Panc1 (cell line): Measurements from ENCODE around the gene SLC35D3. TPM values are rescaled to one million over a fixed set of nuclear protein-coding genes. Genes with fewer than 3 reads are reported as not detected.
A peak's percentile ranks its signal among the peaks of the same experiment; 100 is the strongest.

Experiments
- ATAC-seq: fragments of 200-7000 bp; cut with Tn5 transposase; 2 replicates; pipeline ENCODE4 v1.9.1; 2020; ENCODE audit warnings: mild to moderate bottlenecking, moderate library complexity
- BruUV-seq: library from RNA; stranded (reverse); fragments of 400-500 nt; replicated peaks from 2 replicates; lab custom pipeline; 2021; lab: Mats Ljungman, UMichigan
- CTCF ChIA-PET: fragments of 300-600 bp; sonication (Branson Sonifier 250); formaldehyde crosslinking; loops from one replicate; lab custom pipeline; 2022; ENCODE audit warnings: antibody characterized with exemption; lab: Charles Lee
- POLR2A ChIA-PET: fragments of 300-600 bp; sonication (Branson Sonifier 250); formaldehyde crosslinking; loops from one replicate; lab custom pipeline; 2022; ENCODE audit warnings: antibody characterized with exemption; lab: Charles Lee
- DNase-seq: peaks from one replicate; pipeline ENCODE4 v3.0.0-alpha.2; 2010; ENCODE audit warnings: low read depth, low spot score
- H3K27ac ChIP-seq: 2 replicates; pipeline ENCODE4 v1.5.1; 2011; ENCODE audit warnings: mild to moderate bottlenecking, low read length, inconsistent platforms
- H3K27me3 ChIP-seq: fragments of 200-500 bp; sonication (Bioruptor generic); 2 replicates; pipeline ENCODE4 v1.6.0; 2014; ENCODE audit warnings: low read length, inconsistent platforms; ENCODE audit not compliant: control insufficient read depth, insufficient read depth
- H3K36me3 ChIP-seq: fragments of 200-500 bp; sonication (Bioruptor generic); 2 replicates; pipeline ENCODE4 v1.5.1; 2014; ENCODE audit warnings: inconsistent platforms, mild to moderate bottlenecking, low read length, moderate library complexity; ENCODE audit not compliant: control insufficient read depth, insufficient read depth
- H3K4me1 ChIP-seq: 2 replicates; pipeline ENCODE4 v1.5.1; 2011; ENCODE audit warnings: inconsistent platforms, mild to moderate bottlenecking, low read length, moderate library complexity; ENCODE audit not compliant: control insufficient read depth, insufficient read depth
- H3K4me3 ChIP-seq, 2 experiments: 2 replicates each; pipeline ENCODE4 v1.5.1; 2011 to 2012; ENCODE audit warnings: low read depth in 2 of 2, low read length in 2 of 2, mild to moderate bottlenecking in 2 of 2, inconsistent platforms in 1 of 2, moderate library complexity in 1 of 2
- H3K9me3 ChIP-seq: fragments of 200-500 bp; sonication (Bioruptor generic); 2 replicates; pipeline ENCODE4 v1.5.1; 2014; ENCODE audit warnings: low read depth, mild to moderate bottlenecking, inconsistent platforms, low read length, moderate library complexity; ENCODE audit not compliant: control insufficient read depth, insufficient read depth
- POLR2AphosphoS5 ChIP-seq: IDR thresholded peaks from 2 replicates; pipeline ENCODE4 v1.6.1; 2012; ENCODE audit warnings: mild to moderate bottlenecking, low read depth, low read length, moderate library complexity
- REST ChIP-seq, 2 experiments: IDR thresholded peaks; 2 replicates each; pipeline ENCODE4 v1.6.1; 2011 to 2012; ENCODE audit warnings: low read depth in 2 of 2, control low read depth in 1 of 2, low read length in 1 of 2, mild to moderate bottlenecking in 1 of 2, moderate library complexity in 1 of 2; ENCODE audit not compliant: insufficient read depth in 1 of 2
- SIN3A ChIP-seq: IDR thresholded peaks from 2 replicates; pipeline ENCODE4 v1.6.1; 2012; ENCODE audit warnings: low read depth, mild to moderate bottlenecking, low read length, moderate library complexity, borderline replicate concordance; ENCODE audit not compliant: insufficient read depth
- TCF7L2 ChIP-seq: IDR thresholded peaks from 2 replicates; pipeline ENCODE4 v1.6.1; 2011; ENCODE audit warnings: mild to moderate bottlenecking, low read depth, low read length, inconsistent platforms
- in situ Hi-C: cut with HindIII; loops from 2 replicates; pipeline ENCODE4 v1.10.0; 2016; ENCODE audit warnings: low sequenced_read_pairs, low pct_unique_long_range_greater_than_20kb
- intact Hi-C: fragments of 100-400 bp; cut with micrococcal nuclease; formaldehyde crosslinking; loops from one replicate; pipeline ENCODE4 v1.10.0; 2022; ENCODE audit not compliant: unreplicated experiment
- total RNA-seq: library from RNA; stranded (reverse); gene quantifications from one replicate; pipeline ENCODE4 v1.2.1, GENCODE V29; 2021; ENCODE audit not compliant: unreplicated experiment
- TF ChIP-seq, protein P1 (sequence below): fragments of 450-650 bp; IDR thresholded peaks from 2 replicates; pipeline ENCODE4 v1.5.1; 2017; ENCODE audit warnings: mild to moderate bottlenecking

Gene SLC35D3
- total RNA-seq, 1 experiment from 2014 or later: not detected

DNA sequence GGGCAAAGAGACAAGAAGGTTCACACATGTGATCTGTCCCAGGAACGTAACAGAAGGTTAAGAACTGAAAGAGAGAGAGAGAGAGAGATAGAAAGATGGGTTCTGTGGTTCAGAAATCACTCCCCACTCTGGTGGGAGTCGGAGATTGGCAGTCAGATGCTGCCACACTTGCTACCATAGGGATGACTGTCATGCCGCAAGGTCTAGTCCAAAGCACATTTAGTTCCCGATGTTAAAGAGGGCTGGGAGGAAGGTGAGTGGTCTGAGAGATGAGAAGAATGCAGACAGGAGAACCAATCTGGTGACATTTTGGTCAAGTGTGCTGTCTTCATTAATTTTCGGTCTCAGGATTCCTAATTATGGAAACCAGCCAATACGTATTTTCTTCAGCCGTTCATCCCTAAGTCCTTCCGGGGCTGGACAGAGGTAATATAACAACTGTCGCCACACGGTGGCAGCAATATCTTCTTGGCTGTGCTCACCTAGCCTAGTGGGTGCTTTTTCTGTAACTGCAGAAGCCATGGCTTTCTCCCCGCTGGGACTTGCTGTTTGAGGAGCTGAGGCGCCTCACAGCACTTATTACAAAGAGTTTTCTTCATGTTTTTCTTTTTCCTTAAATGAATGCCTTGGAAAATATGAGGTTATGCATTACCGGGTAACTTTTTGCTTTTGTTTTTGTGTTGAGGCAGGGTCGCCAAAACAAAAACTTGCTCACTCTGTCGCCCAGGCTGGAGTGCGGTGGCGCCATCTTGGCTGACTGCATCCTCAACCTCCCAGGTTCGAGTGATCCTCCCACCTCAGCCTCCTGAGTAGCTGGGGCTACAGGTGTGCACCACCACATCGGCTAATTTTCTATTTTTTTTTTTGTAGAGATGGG lies 46.0 kb downstream of the SLC35D3 start:
- no peaks in the 10 kb centered on the region for H3K27me3 ChIP-seq
- peak; percentile 51 for DNase-seq
- H3K27ac ChIP-seq: no peak overlapping the region
- no peaks in the 10 kb centered on the region for H3K36me3 ChIP-seq
- in situ Hi-C loops: no loop called here
- intact Hi-C loops: no loop called here
- no peaks in the 10 kb centered on the region for H3K4me1 ChIP-seq
- TF ChIP-seq REST (IDR thresholded peaks at IDR 0.05; ENCODE audit: insufficient read depth in 1 of 2, low read depth in 2 of 2, low read length in 1 of 2): peak; percentile 53 to 55; a peak in 1 of 4 replicates
- TF ChIP-seq, protein P1, sequence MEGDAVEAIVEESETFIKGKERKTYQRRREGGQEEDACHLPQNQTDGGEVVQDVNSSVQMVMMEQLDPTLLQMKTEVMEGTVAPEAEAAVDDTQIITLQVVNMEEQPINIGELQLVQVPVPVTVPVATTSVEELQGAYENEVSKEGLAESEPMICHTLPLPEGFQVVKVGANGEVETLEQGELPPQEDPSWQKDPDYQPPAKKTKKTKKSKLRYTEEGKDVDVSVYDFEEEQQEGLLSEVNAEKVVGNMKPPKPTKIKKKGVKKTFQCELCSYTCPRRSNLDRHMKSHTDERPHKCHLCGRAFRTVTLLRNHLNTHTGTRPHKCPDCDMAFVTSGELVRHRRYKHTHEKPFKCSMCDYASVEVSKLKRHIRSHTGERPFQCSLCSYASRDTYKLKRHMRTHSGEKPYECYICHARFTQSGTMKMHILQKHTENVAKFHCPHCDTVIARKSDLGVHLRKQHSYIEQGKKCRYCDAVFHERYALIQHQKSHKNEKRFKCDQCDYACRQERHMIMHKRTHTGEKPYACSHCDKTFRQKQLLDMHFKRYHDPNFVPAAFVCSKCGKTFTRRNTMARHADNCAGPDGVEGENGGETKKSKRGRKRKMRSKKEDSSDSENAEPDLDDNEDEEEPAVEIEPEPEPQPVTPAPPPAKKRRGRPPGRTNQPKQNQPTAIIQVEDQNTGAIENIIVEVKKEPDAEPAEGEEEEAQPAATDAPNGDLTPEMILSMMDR: peak; percentile 88
- no peak for TF ChIP-seq TCF7L2
- POLR2A ChIA-PET: no interaction called here
- BruUV-seq: no TSS peak
- ATAC-seq: peak; percentile 95
- no peak overlapping the region for H3K4me3 ChIP-seq
- CTCF ChIA-PET: interaction anchor here (0.6 kb wide), 2 partner anchors 68 to 346 kb away, joined by 3 to 11 read pairs; no protein-coding TSS in a partner anchor
- no peaks in the 10 kb centered on the region for H3K9me3 ChIP-seq

DNA sequence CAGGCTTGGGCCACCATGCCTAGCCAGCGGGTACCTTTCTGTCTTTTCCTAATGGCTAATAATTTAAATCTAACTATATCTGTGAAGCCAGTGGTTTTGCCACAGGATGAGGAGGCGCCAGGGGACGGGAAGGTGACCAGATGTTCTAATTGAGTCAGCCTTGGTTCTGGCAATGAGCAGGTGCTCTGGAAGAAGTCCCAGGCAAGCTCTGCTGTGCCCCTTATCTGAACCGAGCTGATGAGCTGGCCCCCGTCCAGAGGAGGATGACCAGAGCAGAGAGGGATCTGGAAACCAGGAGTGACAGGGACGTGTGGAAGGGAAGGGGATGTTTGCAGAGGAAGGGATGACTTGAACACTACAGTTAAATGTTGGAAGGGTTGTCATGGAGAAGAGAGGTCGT lies 46.7 kb downstream of the SLC35D3 start:
- in situ Hi-C loops: no loop called here
- no peaks in the 10 kb centered on the region for H3K9me3 ChIP-seq

More for the DNA sequence above, 46.7 kb downstream of the SLC35D3 start:
- POLR2A ChIA-PET: interaction anchor here (0.6 kb wide), 1 partner anchor 927 kb away, joined by 5 read pairs; no protein-coding TSS in a partner anchor
- CTCF ChIA-PET: interaction anchor here (0.6 kb wide), 2 partner anchors 69 to 346 kb away, joined by 3 to 11 read pairs; no protein-coding TSS in a partner anchor
- intact Hi-C loops: no loop called here
- Histone ChIP-seq H3K4me1 (no peaks in the 10 kb centered on the region), H3K27ac (no peak overlapping the region), H3K36me3 (no peaks in the 10 kb centered on the region), H3K27me3 (no peaks in the 10 kb centered on the region), H3K4me3 (no peak overlapping the region)
- DNase-seq (no peak), ATAC-seq (no peak)
- no peak for TF ChIP-seq REST (IDR thresholded peaks at IDR 0.05; ENCODE audit: insufficient read depth in 1 of 2, low read depth in 2 of 2, low read length in 1 of 2)
- TF ChIP-seq SIN3A: no peak
- no peak for TF ChIP-seq TCF7L2
- TF ChIP-seq, protein P1: no peak
- no peak for TF ChIP-seq POLR2AphosphoS5
- BruUV-seq: no TSS peak
